CD14-positive monocyte (primary cell): ENCODE measurements around the gene WDR76. TPM values are rescaled to one million over a fixed set of nuclear protein-coding genes. Genes with fewer than 3 reads are reported as not detected.

ENCODE experiments used
- DNase-seq, 3 donors: peaks; one replicate each; pipeline ENCODE4 v3.0.0-alpha.2; 2011 to 2022
- H2AFZ ChIP-seq: 2 replicates; pipeline ENCODE4 v1.6.0; 2012; ENCODE audit warnings: mild to moderate bottlenecking, low read depth, low read length, inconsistent platforms; ENCODE audit not compliant: insufficient read depth, poor library complexity, severe bottlenecking
- H3K27ac ChIP-seq, 2 donors: 1 replicate in 1 of 2; 2 replicates in 1 of 2; pipeline ENCODE4 v1.5.1; 2012 to 2013; ENCODE audit warnings: low read length in 2 of 2, control low read depth in 1 of 2, inconsistent platforms in 1 of 2, low read depth in 1 of 2, mild to moderate bottlenecking in 1 of 2
- H3K27me3 ChIP-seq, 2 donors: one replicate each; pipeline versions ENCODE4 v1.6.0 to v1.6.1; 2011 to 2013; ENCODE audit warnings: low read length in 2 of 2; ENCODE audit not compliant: control insufficient read depth in 2 of 2, insufficient read depth in 2 of 2
- H3K36me3 ChIP-seq, 2 donors: replicated peaks in 1 of 2; 1 replicate in 1 of 2; 2 replicates in 1 of 2; pipeline versions ENCODE4 v1.5.1 to v1.6.1; 2012 to 2013; ENCODE audit warnings: low read length in 2 of 2, control low read depth in 1 of 2, inconsistent platforms in 1 of 2, mild to moderate bottlenecking in 1 of 2; ENCODE audit not compliant: insufficient read depth in 2 of 2, control insufficient read depth in 1 of 2
- H3K4me1 ChIP-seq, 2 donors: 1 replicate in 1 of 2; 2 replicates in 1 of 2; pipeline versions ENCODE4 v1.5.1 to v1.6.1; 2012 to 2013; ENCODE audit warnings: low read length in 2 of 2, control low read depth in 1 of 2, inconsistent platforms in 1 of 2, mild to moderate bottlenecking in 1 of 2, moderate library complexity in 1 of 2; ENCODE audit not compliant: insufficient read depth in 2 of 2, control insufficient read depth in 1 of 2
- H3K4me2 ChIP-seq: replicated peaks from 2 replicates; pipeline ENCODE3; 2012; ENCODE audit warnings: low read length, moderate library complexity, mild to moderate bottlenecking; ENCODE audit not compliant: poor library complexity, severe bottlenecking; ENCODE audit errors: extremely low read depth
- H3K4me3 ChIP-seq, 3 experiments: fragments of 200-600 bp in 1 of 3; sonication (generic) in 1 of 3; replicated peaks in 1 of 3; 1 replicate in 2 of 3; 2 replicates in 1 of 3; pipeline ENCODE4 v1.5.1; 2011 to 2013; ENCODE audit warnings: low read length in 3 of 3, mild to moderate bottlenecking in 3 of 3, control low read depth in 2 of 3, low read depth in 2 of 3, inconsistent platforms in 1 of 3, moderate library complexity in 1 of 3
- H3K79me2 ChIP-seq: 2 replicates; pipeline ENCODE4 v1.6.0; 2012; ENCODE audit warnings: mild to moderate bottlenecking, control low read depth, inconsistent platforms, low read length, moderate library complexity; ENCODE audit not compliant: insufficient read depth
- H3K9ac ChIP-seq: 2 replicates; pipeline ENCODE4 v1.6.0; 2017; ENCODE audit warnings: low read length, mild to moderate bottlenecking; ENCODE audit not compliant: insufficient read depth, poor library complexity, severe bottlenecking
- H3K9me3 ChIP-seq, 2 donors: replicated peaks in 1 of 2; 1 replicate in 1 of 2; 2 replicates in 1 of 2; pipeline versions ENCODE4 v1.5.1 to v1.6.1; 2012 to 2013; ENCODE audit warnings: low read length in 2 of 2, control low read depth in 1 of 2; ENCODE audit not compliant: control insufficient read depth in 1 of 2, insufficient read depth in 1 of 2
- H4K20me1 ChIP-seq: 2 replicates; pipeline ENCODE4 v1.6.0; 2012; ENCODE audit warnings: mild to moderate bottlenecking, low read length, control low read depth, moderate library complexity; ENCODE audit not compliant: insufficient read depth
- H3K27ac Mint-ChIP-seq, 7 donors: one replicate each; pipeline ENCODE4 v1.8.0; 2020; ENCODE audit warnings: mild to moderate bottlenecking in 7 of 7, mixed read lengths in 7 of 7, moderate library complexity in 6 of 7, inconsistent platforms in 2 of 7
- H3K27me3 Mint-ChIP-seq, 3 donors: one replicate each; pipeline ENCODE4 v1.8.0; 2021 to 2022; ENCODE audit warnings: low read depth in 3 of 3, mild to moderate bottlenecking in 3 of 3, mixed read lengths in 3 of 3, moderate library complexity in 3 of 3, inconsistent platforms in 1 of 3
- H3K36me3 Mint-ChIP-seq, 2 donors: one replicate each; pipeline ENCODE4 v1.8.0; 2020; ENCODE audit warnings: mixed read lengths in 2 of 2, inconsistent platforms in 1 of 2, mild to moderate bottlenecking in 1 of 2
- H3K4me1 Mint-ChIP-seq: one replicate; pipeline ENCODE4 v1.8.0; 2020; ENCODE audit warnings: mild to moderate bottlenecking, mixed read lengths
- H3K4me3 Mint-ChIP-seq, 2 donors: one replicate each; pipeline ENCODE4 v1.8.0; 2020; ENCODE audit warnings: mild to moderate bottlenecking in 2 of 2, mixed read lengths in 2 of 2, moderate library complexity in 1 of 2
- H3K9me3 Mint-ChIP-seq, 7 donors: one replicate each; pipeline ENCODE4 v1.8.0; 2020 to 2022; ENCODE audit warnings: mixed read lengths in 7 of 7, mild to moderate bottlenecking in 6 of 7, moderate library complexity in 6 of 7, inconsistent platforms in 2 of 7
- CTCF ChIP-seq: fragments of 200-600 bp; IDR thresholded peaks from one replicate; pipeline ENCODE4 v1.8.0; 2022; ENCODE audit warnings: antibody characterized with exemption, mild to moderate bottlenecking
- WGBS: methylation state at CpG from one replicate; pipeline ENCODE4 v1.1.5; 2013; ENCODE audit warnings: missing lambda C conversion rate; ENCODE audit not compliant: insufficient coverage; 5-methylcytosine and 5-hydroxymethylcytosine counted together
- intact Hi-C, 2 donors: fragments of 100-400 bp; cut with micrococcal nuclease; formaldehyde crosslinking; loops; one replicate each; pipeline versions ENCODE4 v1.15.0 to v1.15.1; 2023
- polyA plus RNA-seq, 3 donors: library from polyadenylated mRNA; depleted of rRNA in 1 of 3; unstranded in 2 of 3; stranded (reverse) in 1 of 3; fragments of 300-500 nt in 2 of 3; fragments of >200 nt in 1 of 3; fragmentation: Illumina TruSeq in 2 of 3; gene quantifications; 1 replicate in 2 of 3; 2 replicates in 1 of 3; pipeline ENCODE4 v1.2.3, GENCODE V29; 2012 to 2021
- small RNA-seq: library from RNA; depleted of rRNA; stranded (forward); fragments of <200 nt; gene quantifications from one replicate; pipeline ENCODE3, GENCODE V24; 2012; ENCODE audit warnings: low read depth; ENCODE audit not compliant: insufficient read length

Gene WDR76
- polyA plus RNA-seq, 3 donors = 0.32 to 0.91 (median 0.40) TPM

GRCh38 chr15:43915631-43916325, 89.0 kb downstream of the WDR76 start:
- Mint-ChIP-seq H3K27me3 (peaks cover 6 to 19% (median 9%) of the 10 kb centered on the region in 3 donors), H3K4me1 (no peaks in the 10 kb centered on the region), H3K27ac (no peak overlapping the region), H3K9me3 (peaks cover 0 to 2% (median 0%) of the 10 kb centered on the region in 7 donors), H3K4me3 (no peak overlapping the region), H3K36me3 (no peaks in the 10 kb centered on the region)
- no peaks in the 10 kb centered on the region for H3K79me2 ChIP-seq
- no peaks in the 10 kb centered on the region for H3K27me3 ChIP-seq
- H3K4me3 ChIP-seq = no peak overlapping the region
- 85% methylated on average over 5 of the region's 5 CpGs for WGBS
- no peak overlapping the region for H3K4me2 ChIP-seq
- H3K36me3 ChIP-seq = no peaks in the 10 kb centered on the region
- H3K4me1 ChIP-seq = no peaks in the 10 kb centered on the region
- no peaks in the 10 kb centered on the region for H3K9me3 ChIP-seq
- no peak overlapping the region for H3K9ac ChIP-seq
- no peak for TF ChIP-seq CTCF
- intact Hi-C loops = no loop called here
- H3K27ac ChIP-seq = no peak overlapping the region
- H2AFZ ChIP-seq = no peak overlapping the region
- DNase-seq = no peak
- no peaks in the 10 kb centered on the region for H4K20me1 ChIP-seq

DNA sequence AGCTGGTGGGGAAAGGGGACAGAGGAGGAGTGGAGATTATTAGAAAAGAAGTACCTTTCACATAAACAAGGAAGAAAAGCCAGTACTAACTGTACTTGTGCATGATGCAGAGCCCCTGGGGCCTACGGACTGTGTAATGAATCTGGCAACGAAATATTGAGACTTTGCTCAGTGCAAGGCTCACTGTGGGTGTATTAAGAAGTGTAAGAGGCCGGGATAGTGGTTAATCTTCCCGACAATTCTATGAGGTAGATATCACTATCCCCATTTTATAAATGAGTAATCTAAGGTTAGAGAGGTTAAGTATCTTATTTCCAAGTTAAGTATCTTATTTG, 89.5 kb downstream of the WDR76 start:
- WGBS = 80% methylated on average over 2 of the region's 4 CpGs
- no peaks in the 10 kb centered on the region for H3K79me2 ChIP-seq
- Mint-ChIP-seq H3K4me1 (no peaks in the 10 kb centered on the region), H3K36me3 (no peaks in the 10 kb centered on the region), H3K4me3 (no peak overlapping the region), H3K9me3 (peaks cover 0 to 2% (median 0%) of the 10 kb centered on the region in 7 donors), H3K27ac (no peak overlapping the region), H3K27me3 (peaks cover 9 to 19% (median 9%) of the 10 kb centered on the region in 3 donors)
- no peaks in the 10 kb centered on the region for H3K27me3 ChIP-seq
- H3K4me2 ChIP-seq = no peak overlapping the region
- H3K36me3 ChIP-seq = no peaks in the 10 kb centered on the region
- no peak overlapping the region for H3K9ac ChIP-seq
- no peak overlapping the region for H3K4me3 ChIP-seq
- no peaks in the 10 kb centered on the region for H4K20me1 ChIP-seq
- intact Hi-C loops = no loop called here
- no peak for DNase-seq
- H3K4me1 ChIP-seq = no peaks in the 10 kb centered on the region
- no peak for TF ChIP-seq CTCF
- no peak overlapping the region for H2AFZ ChIP-seq
- H3K27ac ChIP-seq = no peak overlapping the region
- H3K9me3 ChIP-seq = no peaks in the 10 kb centered on the region

Small RNAs within 50 kb of the gene (small RNA-seq; reads per million reads assigned to genes)
- gene MIR1282 = not detected
- not detected for gene RF00019

Other genes with a start within 250 kb of the WDR76 start
- 10 to 100 TPM in 1 of 3 donors, 1 to 10 TPM in 1, under 1 TPM in 1; 0.95 to 19.9 (median 2.0) TPM for gene PPIP5K1, start 236.8 kb upstream of the WDR76 start, polyA plus RNA-seq
- gene CKMT1B, start 233.0 kb upstream of the WDR76 start, polyA plus RNA-seq = not detected
- gene STRC, start 208.2 kb upstream of the WDR76 start, polyA plus RNA-seq = under 1 TPM in 1 of 3 donors, not detected in 2; 0.37 TPM
- gene CATSPER2, start 178.2 kb upstream of the WDR76 start, polyA plus RNA-seq = 1 to 10 TPM in 1 of 3 donors, not detected in 2; 2.5 TPM
- gene CKMT1A, start 133.1 kb upstream of the WDR76 start, polyA plus RNA-seq = not detected
- gene PDIA3, start 80.6 kb upstream of the WDR76 start, polyA plus RNA-seq = 100 to 1,000 TPM; 101 to 305 (median 195) TPM
- gene ELL3, start 50.0 kb upstream of the WDR76 start, polyA plus RNA-seq = 1 to 10 TPM in 1 of 3 donors, under 1 TPM in 2; 0.29 to 1.2 (median 0.60) TPM
- gene SERF2, start 34.7 kb upstream of the WDR76 start, polyA plus RNA-seq = 1,000 to 10,000 TPM; 1,511 to 3,135 (median 2,483) TPM
- under 1 TPM; 0.09 to 0.70 (median 0.56) TPM for gene SERINC4, start 26.8 kb upstream of the WDR76 start, polyA plus RNA-seq
- gene HYPK, start 26.4 kb upstream of the WDR76 start, polyA plus RNA-seq = 10 to 100 TPM in 1 of 3 donors, 1 to 10 TPM in 2; 4.4 to 23.1 (median 5.3) TPM
- 1 to 10 TPM; 2.6 to 3.7 (median 3.7) TPM for gene MFAP1, start 2.3 kb upstream of the WDR76 start, polyA plus RNA-seq